HCT116 (cell line): ENCODE data around the gene AGK. TPM values are rescaled to one million over a fixed set of nuclear protein-coding genes. Genes with fewer than 3 reads are reported as not detected.

ENCODE experiments used
- ATAC-seq: fragments of 200-7000 bp; cut with Tn5 transposase; 2 replicates; pipeline ENCODE4 v1.9.1; 2020; ENCODE audit warnings: mild to moderate bottlenecking, moderate library complexity
- BruUV-seq: library from RNA; stranded (reverse); fragments of 400-500 nt; replicated peaks from 2 replicates; lab custom pipeline; 2021; lab: Mats Ljungman, UMichigan
- CTCF ChIA-PET: fragments of 300-600 bp; sonication (Branson Sonifier 250); formaldehyde crosslinking; loops from one replicate; lab custom pipeline; 2021; ENCODE audit warnings: antibody characterized with exemption; lab: Charles Lee
- POLR2A ChIA-PET: fragments of 300-600, 350-600 bp; sonication (Branson Sonifier 250); formaldehyde crosslinking; loops from one replicate; lab custom pipeline; 2021; ENCODE audit warnings: antibody characterized with exemption; lab: Charles Lee
- RAD21 ChIA-PET, 2 experiments: fragments of 300-600 bp; sonication (Branson Sonifier 250); formaldehyde crosslinking; loops; one replicate each; lab custom pipeline; 2023; ENCODE audit warnings: low total read pairs in 2 of 2; ENCODE audit not compliant: uncharacterized antibody in 2 of 2, unreplicated experiment in 2 of 2, low non-redundant PET in 1 of 2; lab: Charles Lee
- DNase-seq: peaks from one replicate; pipeline ENCODE4 v3.0.0-alpha.2; 2010; ENCODE audit warnings: low read depth, low spot score
- H2AFZ ChIP-seq: fragments of 200-600 bp; shearing (Covaris generic), sonication (generic); 2 replicates; pipeline ENCODE4 v1.6.1; 2017; ENCODE audit warnings: low read depth, mixed run types, mixed read lengths, antibody characterized with exemption, low read length; ENCODE audit not compliant: poor library complexity, severe bottlenecking
- H3K27ac ChIP-seq: 2 replicates; pipeline ENCODE4 v1.5.1; 2012; ENCODE audit warnings: low read depth, low read length
- H3K27me3 ChIP-seq: fragments of 200-600 bp; sonication (generic); 2 replicates; pipeline ENCODE4 v1.6.1; 2016; ENCODE audit warnings: mixed run types, low read length, mixed read lengths; ENCODE audit not compliant: insufficient read depth
- H3K36me3 ChIP-seq, 2 experiments: fragments of 200-500 bp in 1 of 2; fragments of 200-600 bp in 1 of 2; sonication (Bioruptor generic) in 1 of 2; sonication (generic) in 1 of 2; 2 replicates each; pipeline versions ENCODE4 v1.5.1 to v1.6.1; 2014 to 2016; ENCODE audit warnings: low read length in 2 of 2, inconsistent platforms in 1 of 2, mixed read lengths in 1 of 2, mixed run types in 1 of 2; ENCODE audit not compliant: insufficient read depth in 2 of 2, control insufficient read depth in 1 of 2
- H3K4me1 ChIP-seq, 2 experiments: fragments of 200-600 bp in 1 of 2; sonication (generic) in 1 of 2; 2 replicates each; pipeline versions ENCODE4 v1.5.1 to v1.6.1; 2012 to 2017; ENCODE audit warnings: low read length in 2 of 2, inconsistent platforms in 1 of 2, mild to moderate bottlenecking in 1 of 2, mixed read lengths in 1 of 2, mixed run types in 1 of 2, moderate library complexity in 1 of 2; ENCODE audit not compliant: insufficient read depth in 2 of 2, control insufficient read depth in 1 of 2
- H3K4me2 ChIP-seq: fragments of 200-600 bp; sonication (generic); 2 replicates; pipeline ENCODE4 v1.6.1; 2017; ENCODE audit warnings: mixed run types, low read length, mixed read lengths
- H3K4me3 ChIP-seq, 2 experiments: fragments of 200-600 bp in 1 of 2; sonication (generic) in 1 of 2; replicated peaks in 1 of 2; 2 replicates each; pipeline ENCODE4 v1.5.1; 2011 to 2016; ENCODE audit warnings: low read length in 2 of 2, control low read depth in 1 of 2, low read depth in 1 of 2, mild to moderate bottlenecking in 1 of 2, mixed read lengths in 1 of 2, mixed run types in 1 of 2
- H3K79me2 ChIP-seq: fragments of 200-600 bp; sonication (generic); 2 replicates; pipeline ENCODE4 v1.6.1; 2017; ENCODE audit warnings: mild to moderate bottlenecking, mixed run types, low read length, moderate library complexity, mixed read lengths; ENCODE audit not compliant: insufficient read depth
- H3K9ac ChIP-seq: fragments of 200-600 bp; sonication (generic); 2 replicates; pipeline ENCODE4 v1.6.1; 2016; ENCODE audit warnings: low read length, mixed read lengths
- H3K9me2 ChIP-seq: fragments of 200-600 bp; sonication (generic), shearing (Covaris generic); 2 replicates; pipeline ENCODE4 v1.6.1; 2017; ENCODE audit warnings: mixed run types, mild to moderate bottlenecking, moderate library complexity; ENCODE audit not compliant: insufficient read depth
- H3K9me3 ChIP-seq, 2 experiments: fragments of 200-500 bp in 1 of 2; fragments of 200-600 bp in 1 of 2; sonication (Bioruptor generic) in 1 of 2; sonication (generic) in 1 of 2; 2 replicates each; pipeline ENCODE4 v1.6.1; 2014 to 2017; ENCODE audit warnings: low read length in 2 of 2, mixed read lengths in 2 of 2, inconsistent platforms in 1 of 2, low read depth in 1 of 2, mild to moderate bottlenecking in 1 of 2, mixed run types in 1 of 2, moderate library complexity in 1 of 2; ENCODE audit not compliant: control insufficient read depth in 1 of 2, insufficient read depth in 1 of 2
- H4K20me1 ChIP-seq: fragments of 200-600 bp; sonication (generic), shearing (Covaris generic); 2 replicates; pipeline ENCODE4 v1.6.1; 2017; ENCODE audit warnings: mixed run types, mild to moderate bottlenecking, moderate library complexity; ENCODE audit not compliant: insufficient read depth
- CBX3 ChIP-seq: IDR thresholded peaks from 2 replicates; pipeline ENCODE4 v1.6.1; 2012; ENCODE audit warnings: low read depth
- ELF1 ChIP-seq: IDR thresholded peaks from 2 replicates; pipeline ENCODE4 v1.6.1; 2012; ENCODE audit warnings: low read depth, borderline replicate concordance
- EZH2 ChIP-seq: fragments of 200-600 bp; sonication (generic); IDR thresholded peaks from 2 replicates; pipeline ENCODE4 v1.6.1; 2017; ENCODE audit warnings: antibody characterized with exemption, mixed run types
- EZH2phosphoT487 ChIP-seq: fragments of 200-600 bp; IDR thresholded peaks from 2 replicates; pipeline ENCODE4 v1.6.1; 2018; ENCODE audit warnings: antibody characterized with exemption, borderline replicate concordance
- SIN3A ChIP-seq: IDR thresholded peaks from 2 replicates; pipeline ENCODE4 v1.6.1; 2012; ENCODE audit warnings: low read depth
- TCF7L2 ChIP-seq: IDR thresholded peaks from 2 replicates; pipeline ENCODE4 v1.7.0; 2011; ENCODE audit warnings: borderline replicate concordance, inconsistent platforms; ENCODE audit not compliant: insufficient read depth, insufficient read length; ENCODE audit errors: extremely low read depth
- ZBTB33 ChIP-seq: IDR thresholded peaks from 2 replicates; pipeline ENCODE4 v1.6.1; 2011; ENCODE audit warnings: mild to moderate bottlenecking, low read length, moderate library complexity; ENCODE audit not compliant: insufficient replicate concordance; ENCODE audit errors: extremely low read depth
- intact Hi-C: fragments of 100-400 bp; cut with micrococcal nuclease; formaldehyde crosslinking; loops from 2 replicates; pipeline ENCODE4 v1.10.0; 2022
- total RNA-seq: library from RNA; stranded (reverse); gene quantifications from one replicate; pipeline ENCODE4 v1.2.1, GENCODE V29; 2021; ENCODE audit not compliant: unreplicated experiment
- TF ChIP-seq, protein P1 (sequence below), 3 experiments: fragments of 200-600 bp in 1 of 3; sonication (generic) in 1 of 3; IDR thresholded peaks in 2 of 3; conservative IDR thresholded peaks in 1 of 3; 2 replicates each; pipeline ENCODE4 v1.5.1; 2012 to 2017; ENCODE audit warnings: low read depth in 2 of 3, low read length in 2 of 3, antibody characterized with exemption in 1 of 3, borderline replicate concordance in 1 of 3, control low read depth in 1 of 3, mild to moderate bottlenecking in 1 of 3, mixed read lengths in 1 of 3, mixed run types in 1 of 3, moderate library complexity in 1 of 3; ENCODE audit not compliant: insufficient read depth in 1 of 3

AGK gene
- total RNA-seq, 1 experiment from 2014 or later: 36.3 TPM

- ChIA-PET RAD21 (no interaction called here), POLR2A (no interaction called here), CTCF (no interaction called here)
- TF ChIP-seq TCF7L2: no peak
- no peak for TF ChIP-seq ZBTB33
- no peak for TF ChIP-seq EZH2
- TF ChIP-seq SIN3A: no peak
- TF ChIP-seq CBX3: no peak
- no peak for TF ChIP-seq ELF1
- TF ChIP-seq, protein P1, sequence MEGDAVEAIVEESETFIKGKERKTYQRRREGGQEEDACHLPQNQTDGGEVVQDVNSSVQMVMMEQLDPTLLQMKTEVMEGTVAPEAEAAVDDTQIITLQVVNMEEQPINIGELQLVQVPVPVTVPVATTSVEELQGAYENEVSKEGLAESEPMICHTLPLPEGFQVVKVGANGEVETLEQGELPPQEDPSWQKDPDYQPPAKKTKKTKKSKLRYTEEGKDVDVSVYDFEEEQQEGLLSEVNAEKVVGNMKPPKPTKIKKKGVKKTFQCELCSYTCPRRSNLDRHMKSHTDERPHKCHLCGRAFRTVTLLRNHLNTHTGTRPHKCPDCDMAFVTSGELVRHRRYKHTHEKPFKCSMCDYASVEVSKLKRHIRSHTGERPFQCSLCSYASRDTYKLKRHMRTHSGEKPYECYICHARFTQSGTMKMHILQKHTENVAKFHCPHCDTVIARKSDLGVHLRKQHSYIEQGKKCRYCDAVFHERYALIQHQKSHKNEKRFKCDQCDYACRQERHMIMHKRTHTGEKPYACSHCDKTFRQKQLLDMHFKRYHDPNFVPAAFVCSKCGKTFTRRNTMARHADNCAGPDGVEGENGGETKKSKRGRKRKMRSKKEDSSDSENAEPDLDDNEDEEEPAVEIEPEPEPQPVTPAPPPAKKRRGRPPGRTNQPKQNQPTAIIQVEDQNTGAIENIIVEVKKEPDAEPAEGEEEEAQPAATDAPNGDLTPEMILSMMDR (IDR thresholded peaks at IDR 0.05 in 2 of 3, conservative IDR thresholded peaks at IDR 0.05 in 1 of 3; ENCODE audit: borderline replicate concordance in 1 of 3, insufficient read depth in 1 of 3, low read depth in 2 of 3, low read length in 2 of 3): no peak
- TF ChIP-seq EZH2phosphoT487: no peak
- Histone ChIP-seq H4K20me1 (no peaks in the 10 kb centered on the region), H3K9ac (no peak overlapping the region), H3K27ac (no peak overlapping the region), H3K79me2 (no peaks in the 10 kb centered on the region), H2AFZ (no peak overlapping the region), H3K4me3 (no peak overlapping the region), H3K9me3 (no peaks in the 10 kb centered on the region), H3K4me1 (no peaks in the 10 kb centered on the region), H3K27me3 (no peaks in the 10 kb centered on the region), H3K4me2 (no peak overlapping the region), H3K36me3 (peaks cover 2 to 12% of the 10 kb centered on the region in 2 experiments; a peak in 2 of 4 replicates), H3K9me2 (no peaks in the 10 kb centered on the region)
- ATAC-seq (no peak), DNase-seq (no peak)
- intact Hi-C loops: no loop called here
- no TSS peak for BruUV-seq
Observed at GRCh38 chr7:141619745-141620144, 68.5 kb downstream of the AGK start.
